GM06990 (cell line): ENCODE results near the gene CDS1.
"Not testable (repeated sequence)": the region's sequence is repeated elsewhere in the genome, so short reads cannot be mapped to it uniquely, and the experiment has no call there.

Experiments used
- DNase-seq: peaks from one replicate; pipeline ENCODE4 v3.0.0-alpha.2; 2011; ENCODE audit not compliant: insufficient read length; ENCODE audit errors: extremely low read depth
- H3K27me3 ChIP-seq: replicated peaks from 2 replicates; pipeline ENCODE4 v1.6.0; 2011; ENCODE audit warnings: low read length; ENCODE audit not compliant: control insufficient read depth, insufficient read depth
- H3K36me3 ChIP-seq: 2 replicates; pipeline ENCODE4 v1.5.1; 2011; ENCODE audit warnings: low read length; ENCODE audit not compliant: control insufficient read depth, insufficient read depth
- H3K4me3 ChIP-seq: replicated peaks from 2 replicates; pipeline ENCODE4 v1.5.1; 2011; ENCODE audit warnings: low read depth, mild to moderate bottlenecking, control low read depth, low read length
- CTCF ChIP-seq: IDR thresholded peaks from 2 replicates; pipeline ENCODE4 v1.5.1; 2011; ENCODE audit warnings: low read length, control low read depth, mild to moderate bottlenecking, inconsistent platforms; ENCODE audit not compliant: insufficient read depth, poor library complexity, severe bottlenecking

The CDS1 gene

DNA sequence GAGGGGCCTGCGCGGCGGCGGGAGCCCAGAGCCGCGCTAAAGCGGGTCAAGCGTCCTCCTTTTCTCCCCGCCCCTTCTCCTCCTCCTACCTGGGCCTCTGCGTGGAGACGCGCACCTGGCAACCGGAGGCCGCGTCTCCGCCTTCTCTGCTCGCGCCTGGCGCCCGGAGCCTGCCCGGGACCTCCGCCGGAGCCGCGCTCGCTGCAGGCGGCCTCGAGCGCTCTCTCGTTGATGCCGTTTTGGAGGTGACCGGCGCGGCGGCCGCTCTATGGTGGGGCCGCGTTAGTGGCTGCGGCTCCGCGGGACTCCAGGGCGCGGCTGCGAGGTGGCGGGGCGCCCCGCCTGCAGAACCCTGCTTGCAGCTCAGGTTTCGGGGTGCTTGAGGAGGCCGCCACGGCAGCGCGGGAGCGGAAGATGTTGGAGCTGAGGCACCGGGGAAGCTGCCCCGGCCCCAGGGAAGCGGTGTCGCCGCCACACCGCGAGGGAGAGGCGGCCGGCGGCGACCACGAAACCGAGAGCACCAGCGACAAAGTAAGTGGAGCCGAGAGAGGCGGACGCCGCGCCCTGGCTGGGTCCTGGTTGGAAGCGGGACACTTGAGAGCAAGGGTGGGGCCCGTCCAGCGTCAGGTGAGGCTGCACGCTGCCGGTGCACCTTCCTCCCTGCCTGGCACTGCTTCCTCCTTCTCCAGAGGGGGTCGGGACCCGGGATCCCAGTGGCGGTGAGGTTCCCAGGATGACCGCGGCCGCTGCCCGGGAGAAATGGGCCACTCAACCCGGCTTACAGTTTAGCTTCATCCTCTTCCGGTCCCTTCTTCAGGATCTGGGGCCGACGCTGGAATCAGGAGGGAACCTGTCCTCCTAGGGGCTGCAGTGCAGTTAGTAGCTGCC is at the start of gene CDS1:
CDS1 (plus strand) TSS at position 140 of the 888 bp plus-strand sequence; CDS start at position 415, 275 bp downstream.
- peak; percentile 27 for DNase-seq
- H3K27me3 ChIP-seq = peaks cover 5% of the 10 kb centered on the region
- H3K36me3 ChIP-seq = no peaks in the 10 kb centered on the region
- H3K4me3 ChIP-seq = peak within 1 kb of the TSS; percentile 49
- TF ChIP-seq CTCF = no peak

DNA sequence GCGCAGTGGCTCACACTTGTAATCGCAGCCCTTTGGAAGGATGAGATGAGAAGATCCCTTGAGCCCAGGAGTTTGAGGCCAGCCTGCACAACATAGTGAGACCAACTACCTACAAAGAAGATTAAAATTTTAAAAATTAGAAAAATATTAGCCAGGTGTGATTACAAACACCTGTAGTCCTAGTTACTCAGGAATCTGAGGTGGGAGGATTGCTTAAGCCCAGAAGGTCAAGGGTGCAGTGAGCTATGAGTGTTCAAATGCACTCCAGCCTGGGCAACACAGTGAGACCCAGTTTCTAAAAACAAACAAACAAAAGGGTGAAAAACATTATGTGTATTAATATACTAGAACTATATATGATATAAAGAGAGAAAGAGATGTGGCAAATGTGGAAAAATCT is 47.0 kb upstream of the CDS1 start:
- TF ChIP-seq CTCF = no peak
- DNase-seq = no peak
- Histone ChIP-seq H3K27me3 (no peaks in the 10 kb centered on the region), H3K4me3 (no peak overlapping the region), H3K36me3 (no peaks in the 10 kb centered on the region)

DNA sequence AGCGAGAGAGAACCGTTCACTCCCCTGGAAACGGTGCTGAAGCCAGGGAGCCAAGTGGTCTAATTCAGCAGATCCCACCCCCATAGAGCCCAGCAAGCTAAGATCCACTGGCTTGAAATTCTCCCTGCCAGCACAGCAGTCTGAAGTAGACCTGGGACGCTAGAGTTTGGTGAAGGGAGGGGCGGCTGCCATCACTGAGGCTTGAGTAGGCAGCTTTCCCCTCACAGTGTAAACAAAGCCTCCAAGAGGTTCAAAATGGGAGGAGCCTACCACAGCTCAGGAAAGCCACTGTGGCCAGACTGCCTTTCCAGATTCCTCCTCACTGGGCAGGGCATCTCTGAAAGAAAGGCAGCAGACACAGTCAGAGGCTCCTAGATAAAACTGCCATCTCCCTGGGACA is 37.8 kb upstream of the CDS1 start:
- Histone ChIP-seq H3K27me3 (no peaks in the 10 kb centered on the region), H3K36me3 (no peaks in the 10 kb centered on the region), H3K4me3 (no peak overlapping the region)
- no peak for DNase-seq
- no peak for TF ChIP-seq CTCF

- Histone ChIP-seq H3K36me3 (no peaks in the 10 kb centered on the region), H3K27me3 (no peaks in the 10 kb centered on the region), H3K4me3 (no peak overlapping the region)
- DNase-seq = no peak
- TF ChIP-seq CTCF = no peak
These were observed 35.7 kb upstream of the CDS1 start for GRCh38 chr4:84547211-84547610.

DNA sequence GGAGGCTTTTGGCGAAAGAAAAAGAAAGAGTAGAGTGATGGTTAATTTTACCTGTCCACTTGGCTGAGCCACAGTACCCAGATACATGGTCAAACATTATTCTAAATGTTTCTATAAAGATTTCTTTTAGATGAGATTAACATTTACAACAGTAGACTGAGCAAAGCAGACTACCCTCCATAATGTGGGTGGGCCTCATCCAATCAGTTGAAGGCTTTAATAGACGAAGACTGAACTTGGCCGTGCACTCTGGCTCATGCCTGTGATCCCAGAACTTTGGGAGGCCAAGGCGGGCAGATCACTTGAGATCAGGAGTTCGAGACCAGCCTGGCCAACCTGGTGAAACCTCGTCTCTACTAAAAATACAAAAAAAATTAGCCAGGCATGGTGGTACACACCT is 33.7 kb upstream of the CDS1 start:
- H3K27me3 ChIP-seq, DNase-seq, H3K4me3 ChIP-seq, H3K36me3 ChIP-seq: not testable (repeated sequence)

DNA sequence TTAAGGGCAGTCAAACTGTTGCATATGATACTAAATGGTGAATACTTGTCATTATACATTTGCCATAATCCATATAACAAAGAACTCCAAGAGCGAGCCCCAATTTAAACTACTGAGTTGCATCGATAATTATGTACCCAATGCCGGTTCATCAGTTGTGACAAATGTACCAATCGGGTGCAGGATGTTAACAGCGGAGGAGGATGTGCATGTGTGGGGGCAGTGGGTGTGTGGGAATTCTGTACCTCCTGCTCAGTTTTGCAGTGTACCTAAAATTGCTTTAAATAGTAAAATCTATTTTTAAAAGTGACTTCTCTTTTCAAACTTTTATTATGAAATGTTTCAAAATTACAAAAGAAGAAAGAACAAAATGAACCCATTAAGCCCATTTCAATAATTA is 20.8 kb upstream of the CDS1 start:
- Histone ChIP-seq H3K4me3 (no peak overlapping the region), H3K27me3 (no peaks in the 10 kb centered on the region), H3K36me3 (no peaks in the 10 kb centered on the region)
- TF ChIP-seq CTCF = no peak
- no peak for DNase-seq
